Subcutaneous adipose tissue (tissue), 4 donors: ENCODE measurements around the gene ELF1. TPM values are rescaled to one million over a fixed set of nuclear protein-coding genes. Genes with fewer than 3 reads are reported as not detected.

Experiments used
- total RNA-seq, 4 donors: library from RNA; depleted of rRNA; stranded (reverse); fragments of >200 nt; gene quantifications; one replicate each; pipeline ENCODE4 v1.1.0, GENCODE V29; 2016
- TF ChIP-seq, protein P1 (sequence below): fragments of 450-650 bp; IDR thresholded peaks from one replicate; pipeline ENCODE4 v1.5.1; 2016; ENCODE audit warnings: low read depth, mild to moderate bottlenecking, control low read depth, antibody characterized with exemption, moderate library complexity

The ELF1 gene
- total RNA-seq, 4 donors from 2014 or later: 68.6 to 109 (median 102) TPM

DNA sequence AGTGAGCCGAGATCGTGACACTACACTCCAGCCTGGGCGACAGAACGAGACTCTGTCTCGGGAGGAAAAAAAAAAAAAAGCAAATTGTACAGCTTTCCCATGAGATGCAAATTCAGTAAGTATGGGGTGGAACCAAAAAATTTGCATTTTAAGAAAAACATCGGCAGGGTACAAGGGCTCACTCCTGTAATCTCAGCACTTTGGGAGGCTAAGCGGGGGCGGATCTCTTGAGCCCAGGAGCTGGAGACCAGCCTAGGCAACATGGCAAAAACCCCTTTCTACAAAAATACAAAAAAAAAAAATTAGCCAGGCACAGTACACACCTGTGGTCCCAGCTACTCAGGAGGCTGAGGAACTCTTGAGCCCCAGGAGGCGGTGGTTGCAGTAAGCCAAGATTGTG lies 91.2 kb downstream of the ELF1 start:
- TF ChIP-seq, protein P1, sequence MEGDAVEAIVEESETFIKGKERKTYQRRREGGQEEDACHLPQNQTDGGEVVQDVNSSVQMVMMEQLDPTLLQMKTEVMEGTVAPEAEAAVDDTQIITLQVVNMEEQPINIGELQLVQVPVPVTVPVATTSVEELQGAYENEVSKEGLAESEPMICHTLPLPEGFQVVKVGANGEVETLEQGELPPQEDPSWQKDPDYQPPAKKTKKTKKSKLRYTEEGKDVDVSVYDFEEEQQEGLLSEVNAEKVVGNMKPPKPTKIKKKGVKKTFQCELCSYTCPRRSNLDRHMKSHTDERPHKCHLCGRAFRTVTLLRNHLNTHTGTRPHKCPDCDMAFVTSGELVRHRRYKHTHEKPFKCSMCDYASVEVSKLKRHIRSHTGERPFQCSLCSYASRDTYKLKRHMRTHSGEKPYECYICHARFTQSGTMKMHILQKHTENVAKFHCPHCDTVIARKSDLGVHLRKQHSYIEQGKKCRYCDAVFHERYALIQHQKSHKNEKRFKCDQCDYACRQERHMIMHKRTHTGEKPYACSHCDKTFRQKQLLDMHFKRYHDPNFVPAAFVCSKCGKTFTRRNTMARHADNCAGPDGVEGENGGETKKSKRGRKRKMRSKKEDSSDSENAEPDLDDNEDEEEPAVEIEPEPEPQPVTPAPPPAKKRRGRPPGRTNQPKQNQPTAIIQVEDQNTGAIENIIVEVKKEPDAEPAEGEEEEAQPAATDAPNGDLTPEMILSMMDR: no peak

DNA sequence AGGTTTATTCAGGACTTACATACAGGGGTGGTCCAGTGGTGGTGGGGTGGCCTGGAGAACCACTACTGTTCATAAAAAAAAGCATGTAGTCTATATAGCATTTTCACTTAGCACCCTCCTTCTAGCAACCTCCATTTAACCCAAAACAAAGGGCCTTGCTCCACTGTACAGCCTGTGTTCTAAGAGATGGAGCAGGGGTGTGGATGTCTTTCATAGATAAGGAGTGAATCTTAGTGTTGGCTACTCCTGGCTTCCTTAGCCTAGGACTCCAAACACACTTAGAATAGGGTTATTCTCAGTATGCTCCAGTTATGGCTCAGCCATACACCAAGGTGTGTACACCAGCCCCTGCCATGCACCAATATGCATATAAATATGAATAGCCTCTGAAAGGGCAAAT lies 95.2 kb downstream of the ELF1 start:
- TF ChIP-seq, protein P1: no peak

DNA sequence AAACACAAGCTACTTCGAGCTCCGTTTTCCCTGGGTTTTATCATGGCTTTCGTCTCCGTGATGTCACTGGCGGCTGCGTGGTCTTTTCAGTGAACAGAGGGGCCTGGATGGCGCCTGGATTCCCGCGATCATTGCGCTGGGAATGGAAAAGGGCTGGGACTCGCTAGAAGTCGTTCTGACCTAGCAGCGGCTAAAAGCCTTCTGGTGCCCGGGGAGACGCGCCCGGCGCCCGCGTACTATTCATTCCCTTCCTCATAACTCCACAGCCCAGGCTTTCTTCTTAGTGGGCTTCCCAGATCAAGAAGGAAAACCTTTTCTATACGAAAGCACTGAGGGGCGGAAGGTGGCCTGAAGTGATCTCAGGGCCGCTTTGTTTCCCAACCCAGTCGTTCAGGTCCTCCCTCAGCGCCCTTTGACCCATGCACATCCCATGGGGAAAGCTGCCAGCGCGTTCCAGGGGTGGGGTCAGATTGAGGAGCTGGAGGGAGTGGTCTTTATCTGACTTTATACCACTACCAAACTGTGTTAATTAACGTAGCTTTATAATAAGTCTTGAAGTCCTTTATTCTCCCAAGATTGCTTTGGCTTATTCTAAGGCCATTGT lies 96.6 kb downstream of the ELF1 start:
- TF ChIP-seq, protein P1: no peak

DNA sequence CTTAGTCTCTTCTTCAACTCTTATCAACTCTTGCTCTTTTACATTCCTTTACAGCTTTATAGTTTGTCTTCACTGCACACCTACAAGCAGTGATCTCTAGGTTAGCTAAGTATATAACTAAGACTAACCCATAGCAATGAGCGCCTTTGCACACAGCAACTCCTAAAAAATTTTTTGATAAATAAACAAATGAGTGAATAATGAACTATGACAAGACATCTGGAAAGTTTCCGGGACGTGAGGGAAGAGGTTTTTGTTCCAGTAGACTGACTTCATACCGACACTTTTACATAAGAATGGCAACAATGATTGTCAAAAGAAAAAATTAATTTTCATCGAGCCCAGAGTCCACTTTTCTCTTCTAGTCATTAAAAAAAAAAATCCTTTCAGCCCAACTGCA lies 98.3 kb downstream of the ELF1 start:
- TF ChIP-seq, protein P1: no peak

DNA sequence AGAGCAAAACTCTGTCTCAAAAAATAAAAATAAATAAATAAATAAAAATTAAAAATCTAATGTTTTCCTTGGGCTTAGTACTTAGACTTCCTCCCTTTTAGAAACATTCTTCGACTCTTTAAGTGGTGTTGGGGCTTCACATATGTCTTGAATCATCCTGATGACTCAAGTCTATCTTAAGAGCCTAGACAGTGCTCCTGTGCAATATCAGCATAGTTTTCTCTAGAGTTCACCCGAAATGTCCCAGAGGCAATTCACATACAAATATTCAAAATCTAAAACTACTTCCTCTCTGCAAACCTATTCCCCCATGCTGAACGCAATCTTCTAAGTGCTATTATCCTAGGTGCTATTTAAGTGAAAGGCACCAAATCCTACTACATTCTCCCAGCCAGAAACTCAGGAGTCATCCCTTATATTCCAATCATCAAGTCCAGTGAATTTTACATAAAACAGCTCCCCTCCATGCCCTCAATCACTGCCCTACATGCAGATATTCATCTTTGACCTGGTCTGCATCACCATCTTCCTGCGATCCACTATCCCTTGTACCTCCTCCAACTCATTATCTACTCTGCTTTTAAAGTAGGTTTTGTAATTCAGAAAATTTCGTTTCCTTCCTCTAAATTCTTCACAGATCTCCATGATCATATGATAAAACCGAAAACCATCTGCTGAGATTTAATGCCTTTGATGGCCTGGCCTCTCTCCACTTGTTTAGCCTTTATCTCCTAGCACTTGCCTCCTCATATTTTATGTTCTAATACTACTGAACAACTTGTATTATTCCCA lies 102.7 kb downstream of the ELF1 start:
- TF ChIP-seq, protein P1: no peak

DNA sequence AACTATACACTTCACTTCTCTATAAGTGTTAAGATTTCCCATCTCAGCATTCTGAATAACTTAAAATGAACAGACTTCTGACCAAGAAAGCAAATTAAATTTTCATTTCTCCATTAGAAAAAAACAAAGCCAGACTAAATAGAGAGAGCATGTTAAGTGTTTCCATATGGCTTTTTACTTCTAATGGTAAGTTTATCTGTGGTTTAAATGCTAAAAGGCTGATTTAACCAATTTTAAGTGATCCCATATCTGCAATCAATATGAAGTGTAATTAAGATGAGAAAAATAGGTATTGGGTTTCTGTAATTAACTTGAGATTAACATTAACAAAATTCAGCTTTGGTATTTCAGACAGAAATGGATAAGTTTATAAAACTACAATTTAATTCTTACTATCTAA lies 107.8 kb downstream of the ELF1 start:
- TF ChIP-seq, protein P1: no peak

DNA sequence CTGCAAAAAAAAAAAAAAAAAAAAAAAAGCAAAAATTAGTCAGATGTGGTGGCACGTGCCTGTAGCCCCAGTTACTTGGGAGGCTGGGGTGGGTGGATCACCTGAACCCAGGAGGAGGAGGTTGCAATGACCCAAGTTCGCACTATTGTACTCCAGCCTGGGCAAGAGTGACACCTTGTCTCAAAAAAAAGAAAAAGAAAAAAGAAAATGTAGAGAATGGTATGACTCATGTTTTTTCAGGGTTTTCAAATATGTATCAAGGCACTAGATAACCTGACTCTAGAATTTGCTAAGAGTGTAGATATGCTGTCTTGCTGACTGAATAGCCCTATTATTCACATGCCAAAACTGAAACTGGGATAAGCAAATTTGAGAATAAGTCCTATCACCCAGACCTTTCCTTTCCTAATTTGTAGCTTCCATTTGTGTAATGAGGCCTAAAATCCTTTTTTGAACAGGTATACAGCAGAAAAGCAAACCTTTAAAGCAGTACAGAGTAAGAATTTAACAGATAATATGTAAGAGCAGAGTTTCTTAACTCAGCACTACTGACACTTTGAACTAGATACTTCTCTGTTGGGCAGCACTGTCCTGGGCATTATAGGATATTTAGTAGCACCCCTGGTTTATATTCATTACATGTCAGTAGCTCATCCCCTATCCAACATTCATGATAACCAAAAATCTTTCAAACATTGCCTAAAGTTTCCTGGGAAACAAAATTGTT lies 108.6 kb downstream of the ELF1 start:
- TF ChIP-seq, protein P1: no peak
